Epithelial cell of umbilical artery (primary cell): ENCODE results near the gene ICAM5. TPM values are rescaled to one million over a fixed set of nuclear protein-coding genes. Genes with fewer than 3 reads are reported as not detected.

Experiments
- total RNA-seq: library from RNA; depleted of rRNA; stranded (reverse); fragments of >200 nt; gene quantifications from 2 replicates; pipeline ENCODE4 v1.2.3, GENCODE V29; 2014

Gene ICAM5, protein sequence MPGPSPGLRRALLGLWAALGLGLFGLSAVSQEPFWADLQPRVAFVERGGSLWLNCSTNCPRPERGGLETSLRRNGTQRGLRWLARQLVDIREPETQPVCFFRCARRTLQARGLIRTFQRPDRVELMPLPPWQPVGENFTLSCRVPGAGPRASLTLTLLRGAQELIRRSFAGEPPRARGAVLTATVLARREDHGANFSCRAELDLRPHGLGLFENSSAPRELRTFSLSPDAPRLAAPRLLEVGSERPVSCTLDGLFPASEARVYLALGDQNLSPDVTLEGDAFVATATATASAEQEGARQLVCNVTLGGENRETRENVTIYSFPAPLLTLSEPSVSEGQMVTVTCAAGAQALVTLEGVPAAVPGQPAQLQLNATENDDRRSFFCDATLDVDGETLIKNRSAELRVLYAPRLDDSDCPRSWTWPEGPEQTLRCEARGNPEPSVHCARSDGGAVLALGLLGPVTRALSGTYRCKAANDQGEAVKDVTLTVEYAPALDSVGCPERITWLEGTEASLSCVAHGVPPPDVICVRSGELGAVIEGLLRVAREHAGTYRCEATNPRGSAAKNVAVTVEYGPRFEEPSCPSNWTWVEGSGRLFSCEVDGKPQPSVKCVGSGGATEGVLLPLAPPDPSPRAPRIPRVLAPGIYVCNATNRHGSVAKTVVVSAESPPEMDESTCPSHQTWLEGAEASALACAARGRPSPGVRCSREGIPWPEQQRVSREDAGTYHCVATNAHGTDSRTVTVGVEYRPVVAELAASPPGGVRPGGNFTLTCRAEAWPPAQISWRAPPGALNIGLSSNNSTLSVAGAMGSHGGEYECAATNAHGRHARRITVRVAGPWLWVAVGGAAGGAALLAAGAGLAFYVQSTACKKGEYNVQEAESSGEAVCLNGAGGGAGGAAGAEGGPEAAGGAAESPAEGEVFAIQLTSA
- under 0.01 and 0.76 TPM in 2 replicates for total RNA-seq

GRCh38 chr19:10289836-10290356 lies at the start of gene ICAM5:
TSS of gene ICAM5 (plus strand) at chr19:10289952. CDS start at chr19:10290044, 92 bp downstream.

DNA sequence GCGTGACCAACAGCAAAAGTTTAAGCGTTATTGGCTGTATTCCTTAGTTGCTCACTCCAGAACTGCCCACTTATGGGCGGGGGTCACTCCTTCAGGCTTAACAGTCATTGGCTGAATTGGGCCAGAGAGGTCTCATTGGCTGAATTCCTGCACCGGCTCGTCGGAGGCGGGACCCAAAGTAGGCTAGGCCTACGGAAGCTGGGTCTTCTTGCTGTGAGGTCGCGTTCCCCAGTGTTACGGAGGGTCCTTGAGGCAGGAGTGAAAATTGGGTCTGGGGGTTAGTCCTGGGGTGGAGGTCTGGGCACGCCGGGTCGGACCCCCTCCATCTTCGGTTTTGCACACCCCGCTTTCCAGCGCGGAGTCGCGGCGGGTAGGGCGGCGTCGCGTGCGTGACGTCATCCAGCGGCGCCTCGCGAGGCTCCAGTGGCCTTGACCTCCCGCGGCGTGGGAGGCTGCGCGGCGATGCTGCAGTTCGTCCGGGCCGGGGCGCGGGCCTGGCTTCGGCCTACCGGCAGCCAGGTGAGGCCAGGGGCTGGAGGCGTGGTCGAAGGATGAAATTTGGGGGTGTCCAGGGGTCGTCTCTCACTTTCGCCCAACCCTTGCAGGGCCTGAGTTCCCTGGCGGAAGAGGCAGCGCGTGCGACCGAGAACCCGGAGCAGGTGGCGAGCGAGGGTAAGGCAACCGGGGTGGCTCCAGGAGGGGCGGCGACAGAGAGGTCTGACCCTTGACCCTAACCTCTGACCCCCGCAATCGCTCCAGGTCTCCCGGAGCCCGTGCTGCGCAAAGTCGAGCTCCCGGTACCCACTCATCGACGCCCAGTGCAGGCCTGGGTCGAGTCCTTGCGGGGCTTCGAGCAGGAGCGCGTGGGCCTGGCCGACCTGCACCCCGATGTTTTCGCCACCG lies 37.7 kb upstream of the ICAM5 start, which contains the start of gene MRPL4:
TSS of gene MRPL4 (plus strand) at position 423 of the 903 bp plus-strand sequence. CDS start at position 463, 40 bp downstream.

DNA sequence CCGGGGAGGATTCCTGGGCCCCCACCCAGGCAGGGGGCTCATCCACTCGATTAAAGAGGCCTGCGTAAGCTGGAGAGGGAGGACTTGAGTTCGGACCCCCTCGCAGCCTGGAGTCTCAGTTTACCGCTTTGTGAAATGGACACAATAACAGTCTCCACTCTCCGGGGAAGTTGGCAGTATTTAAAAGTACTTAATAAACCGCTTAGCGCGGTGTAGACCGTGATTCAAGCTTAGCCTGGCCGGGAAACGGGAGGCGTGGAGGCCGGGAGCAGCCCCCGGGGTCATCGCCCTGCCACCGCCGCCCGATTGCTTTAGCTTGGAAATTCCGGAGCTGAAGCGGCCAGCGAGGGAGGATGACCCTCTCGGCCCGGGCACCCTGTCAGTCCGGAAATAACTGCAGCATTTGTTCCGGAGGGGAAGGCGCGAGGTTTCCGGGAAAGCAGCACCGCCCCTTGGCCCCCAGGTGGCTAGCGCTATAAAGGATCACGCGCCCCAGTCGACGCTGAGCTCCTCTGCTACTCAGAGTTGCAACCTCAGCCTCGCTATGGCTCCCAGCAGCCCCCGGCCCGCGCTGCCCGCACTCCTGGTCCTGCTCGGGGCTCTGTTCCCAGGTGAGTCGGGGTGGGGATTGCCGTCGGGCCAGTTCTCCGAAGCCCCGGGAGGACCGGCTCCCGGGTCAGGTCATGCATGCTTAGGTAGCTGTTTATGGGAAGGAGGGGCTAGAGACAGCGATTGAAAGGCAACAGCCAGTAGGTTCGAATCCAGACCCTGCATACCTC lies 18.9 kb upstream of the ICAM5 start, which contains the start of gene ICAM1:
TSS of gene ICAM1 (plus strand) at position 505 of the 779 bp plus-strand sequence. CDS start at position 545, 40 bp downstream.

DNA sequence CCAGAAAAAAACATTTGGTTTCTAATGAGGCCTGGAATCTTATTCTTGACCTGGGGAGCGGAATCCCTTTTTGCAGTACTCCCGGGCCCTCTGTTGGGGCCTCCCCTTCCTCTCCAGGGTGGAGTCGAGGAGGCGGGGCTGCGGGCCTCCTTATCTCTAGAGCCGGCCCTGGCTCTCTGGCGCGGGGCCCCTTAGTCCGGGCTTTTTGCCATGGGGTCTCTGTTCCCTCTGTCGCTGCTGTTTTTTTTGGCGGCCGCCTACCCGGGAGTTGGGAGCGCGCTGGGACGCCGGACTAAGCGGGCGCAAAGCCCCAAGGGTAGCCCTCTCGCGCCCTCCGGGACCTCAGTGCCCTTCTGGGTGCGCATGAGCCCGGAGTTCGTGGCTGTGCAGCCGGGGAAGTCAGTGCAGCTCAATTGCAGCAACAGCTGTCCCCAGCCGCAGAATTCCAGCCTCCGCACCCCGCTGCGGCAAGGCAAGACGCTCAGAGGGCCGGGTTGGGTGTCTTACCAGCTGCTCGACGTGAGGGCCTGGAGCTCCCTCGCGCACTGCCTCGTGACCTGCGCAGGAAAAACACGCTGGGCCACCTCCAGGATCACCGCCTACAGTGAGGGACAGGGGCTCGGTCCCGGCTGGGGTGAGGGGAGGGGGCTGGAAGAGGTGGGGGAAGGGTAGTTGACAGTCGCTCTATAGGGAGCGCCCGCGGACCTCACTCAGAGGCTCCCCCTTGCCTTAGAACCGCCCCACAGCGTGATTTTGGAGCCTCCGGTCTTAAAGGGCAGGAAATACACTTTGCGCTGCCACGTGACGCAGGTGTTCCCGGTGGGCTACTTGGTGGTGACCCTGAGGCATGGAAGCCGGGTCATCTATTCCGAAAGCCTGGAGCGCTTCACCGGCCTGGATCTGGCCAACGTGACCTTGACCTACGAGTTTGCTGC lies 2.7 kb upstream of the ICAM5 start, which contains the start of gene ICAM4:
TSS of gene ICAM4 (plus strand) at position 153 of the 935 bp plus-strand sequence. CDS start at position 211, 58 bp downstream.

DNA sequence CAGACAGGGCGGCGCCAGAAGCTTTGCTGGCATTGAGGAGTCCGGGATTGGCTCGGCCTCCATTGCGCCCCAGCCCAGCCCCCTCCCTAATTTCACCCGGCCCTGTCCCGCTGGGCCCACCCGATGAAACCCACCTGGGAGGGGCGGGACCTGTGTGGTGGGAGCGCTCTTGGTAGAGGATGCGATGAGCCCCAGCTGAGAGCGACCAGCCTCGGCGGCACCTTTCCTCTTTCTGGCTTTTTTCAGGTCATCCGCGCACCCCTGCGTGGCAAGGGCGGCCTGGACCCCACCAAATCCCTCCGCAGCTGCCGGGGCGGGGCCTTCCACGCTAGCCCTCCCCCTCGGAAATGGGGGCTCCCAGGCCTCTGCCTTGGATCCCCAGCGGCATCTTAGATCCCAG lies 19.7 kb downstream of the ICAM5 start, which contains the start of gene ZGLP1:
TSS of gene ZGLP1 (minus strand) at position 393 of the 400 bp plus-strand sequence.

DNA sequence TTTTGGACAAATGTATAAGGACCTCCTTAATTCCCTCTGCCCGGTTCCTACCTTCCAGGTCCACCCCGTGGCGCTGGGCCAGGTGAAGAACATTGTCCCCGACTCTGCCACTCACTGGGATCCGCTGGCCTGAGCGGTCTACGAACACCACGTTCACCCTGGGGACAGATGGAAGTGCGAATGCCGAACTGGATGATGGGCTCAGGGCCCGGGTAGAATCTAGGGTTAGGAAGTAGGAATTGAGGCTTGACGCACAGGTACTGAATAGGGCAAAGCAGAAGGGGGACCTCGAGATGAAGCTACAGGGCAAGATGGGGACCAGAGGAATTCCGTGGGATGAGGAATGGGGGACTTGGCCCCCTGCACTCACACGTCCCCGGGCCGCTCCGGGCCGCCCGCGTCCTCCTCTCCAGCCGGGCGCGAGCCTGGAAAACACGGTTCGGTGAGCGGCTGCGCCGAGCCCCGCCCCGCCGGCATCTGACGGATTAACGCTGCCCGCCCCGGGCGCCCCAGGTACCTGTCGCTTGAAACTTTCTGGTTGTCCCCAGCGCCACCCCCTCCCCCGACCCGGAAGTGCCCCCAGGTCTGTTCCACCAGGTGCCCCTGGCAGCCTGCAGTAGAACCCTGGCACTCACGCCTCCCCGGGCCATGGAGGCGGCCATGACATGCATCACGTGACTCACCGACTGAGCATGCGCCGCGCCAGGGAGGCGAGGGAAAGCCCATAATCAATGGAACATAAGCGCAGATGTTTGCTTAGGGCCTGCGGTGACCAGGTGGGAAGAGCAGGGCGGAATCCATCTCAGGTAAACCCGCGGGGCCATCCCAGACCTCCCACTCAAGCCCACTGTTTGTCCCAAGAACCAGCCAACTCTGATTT lies 25.8 kb downstream of the ICAM5 start, which contains the start of gene FDX2:
TSS of gene FDX2 (minus strand) at position 681 of the 880 bp plus-strand sequence. CDS start at position 662, 19 bp downstream.

GRCh38 chr19:10332965-10333757 lies 43.4 kb downstream of the ICAM5 start, which contains the start of gene RAVER1:
TSS of gene RAVER1 (minus strand) at chr19:10333529. CDS start at chr19:10333507, 22 bp downstream.

DNA sequence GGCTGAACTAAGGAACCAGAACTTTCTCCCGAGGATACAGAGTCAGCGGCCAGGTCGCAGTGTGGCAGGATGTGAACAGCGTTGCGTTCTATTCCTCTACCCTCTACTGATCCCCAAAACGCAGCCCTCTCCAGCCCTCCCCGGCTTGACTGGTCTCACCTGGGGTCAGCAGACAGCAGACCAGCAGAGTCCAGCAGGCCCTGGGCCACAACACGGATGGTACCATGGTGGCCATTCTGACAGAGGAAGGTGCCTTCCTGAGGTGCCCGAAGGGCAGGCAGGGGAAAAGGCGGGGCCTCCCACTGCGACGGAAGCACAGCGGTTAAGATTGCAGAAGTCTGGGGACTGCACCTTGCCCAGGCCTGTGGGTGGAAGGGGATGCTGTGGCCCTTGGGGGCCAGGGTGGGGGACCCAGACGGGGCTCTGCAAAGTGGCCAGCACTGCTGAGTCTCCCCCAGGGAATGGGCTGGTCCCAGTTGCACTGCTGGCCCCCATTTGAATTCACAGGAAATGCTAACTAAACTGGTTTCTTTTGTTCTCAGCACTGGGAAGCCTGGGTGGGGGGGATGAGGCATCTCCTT lies 49.7 kb downstream of the ICAM5 start, which contains the start of gene ICAM3:
TSS of gene ICAM3 (minus strand) at position 245 of the 581 bp plus-strand sequence. CDS start at position 235, 10 bp downstream.

Other genes starting within 250 kb of the ICAM5 start
- gene SHFL, start 203.6 kb upstream of the ICAM5 start, total RNA-seq, result 15.9 and 45.0 TPM in 2 replicates
- gene ANGPTL6, start 187.3 kb upstream of the ICAM5 start, total RNA-seq, result under 0.01 TPM in 1 of 2 replicates, not detected in the other
- gene PPAN, start 183.6 kb upstream of the ICAM5 start, total RNA-seq, result 35.7 and 43.9 TPM in 2 replicates
- gene P2RY11, start 178.3 kb upstream of the ICAM5 start, total RNA-seq, result 2.0 and 2.9 TPM in 2 replicates
- 354 and 514 TPM in 2 replicates for gene EIF3G, start 170.1 kb upstream of the ICAM5 start, total RNA-seq
- 33.7 and 39.3 TPM in 2 replicates for gene DNMT1, start 95.0 kb upstream of the ICAM5 start, total RNA-seq
- gene S1PR2, start 58.6 kb upstream of the ICAM5 start, total RNA-seq, result 0.61 and 0.65 TPM in 2 replicates
- gene MRPL4, start 37.7 kb upstream of the ICAM5 start, total RNA-seq, result 22.0 and 29.9 TPM in 2 replicates
- 7.1 and 22.9 TPM in 2 replicates for gene ICAM1, start 18.8 kb upstream of the ICAM5 start, total RNA-seq
- gene ICAM4, start 3.0 kb upstream of the ICAM5 start, total RNA-seq, result 0.65 and 1.4 TPM in 2 replicates
- under 0.01 and 0.15 TPM in 2 replicates for gene ZGLP1, start 19.9 kb downstream of the ICAM5 start, total RNA-seq
- 11.0 and 15.7 TPM in 2 replicates for gene FDX2, start 26.1 kb downstream of the ICAM5 start, total RNA-seq
- 7.1 and 7.4 TPM in 2 replicates for gene RAVER1, start 43.6 kb downstream of the ICAM5 start, total RNA-seq
- 11.7 and 16.6 TPM in 2 replicates for gene ICAM3, start 49.7 kb downstream of the ICAM5 start, total RNA-seq
- gene TYK2, start 90.6 kb downstream of the ICAM5 start, total RNA-seq, result 59.1 and 82.8 TPM in 2 replicates
- 309 and 362 TPM in 2 replicates for gene CDC37, start 113.6 kb downstream of the ICAM5 start, total RNA-seq
- 1.6 and 1.7 TPM in 2 replicates for gene PDE4A, start 130.6 kb downstream of the ICAM5 start, total RNA-seq
- gene KEAP1, start 213.4 kb downstream of the ICAM5 start, total RNA-seq, result 76.0 and 78.3 TPM in 2 replicates
- under 0.01 TPM in 1 of 2 replicates, not detected in the other for gene S1PR5, start 227.5 kb downstream of the ICAM5 start, total RNA-seq